K562 (cell line): ENCODE measurements around the gene NFKBIA. TPM values are rescaled to one million over a fixed set of nuclear protein-coding genes. Genes with fewer than 3 reads are reported as not detected.

Source experiments
- GATA2 ChIP-seq: sonication (generic); formaldehyde crosslinking; IDR thresholded peaks from 2 replicates; pipeline ENCODE4 v1.4.0; 2020; ENCODE audit warnings: mild to moderate bottlenecking, missing genetic modification reagents
- HDAC1 ChIP-seq, 2 experiments: fragments of 450-650 bp; IDR thresholded peaks; 2 replicates each; pipeline ENCODE4 v1.6.1; 2016 to 2017; ENCODE audit warnings: inconsistent platforms in 1 of 2, mild to moderate bottlenecking in 1 of 2, moderate library complexity in 1 of 2
- HIVEP1 ChIP-seq: fragments of 250-450 bp; sonication (Bioruptor Pico); IDR thresholded peaks from 2 replicates; pipeline ENCODE4 v1.4.0; 2020; ENCODE audit warnings: mild to moderate bottlenecking
- HLTF ChIP-seq: fragments of 450-650 bp; IDR thresholded peaks from 2 replicates; pipeline ENCODE4 v1.6.1; 2016
- NCOA1 ChIP-seq: fragments of 450-650 bp; IDR thresholded peaks from 2 replicates; pipeline ENCODE4 v1.6.1; 2016; ENCODE audit warnings: low read depth
- POLR3A ChIP-seq: IDR thresholded peaks from 2 replicates; pipeline ENCODE4 v1.6.1; 2011; ENCODE audit warnings: borderline replicate concordance, mild to moderate bottlenecking, moderate library complexity; ENCODE audit not compliant: insufficient read length, insufficient read depth; ENCODE audit errors: extremely low read depth
- RBM22 ChIP-seq: fragments of 200-400 bp; formaldehyde crosslinking; IDR thresholded peaks from 2 replicates; pipeline ENCODE4 v1.6.1; 2018; ENCODE audit warnings: low read length, low read depth; ENCODE audit not compliant: poor library complexity, severe bottlenecking
- STAT5A ChIP-seq: IDR thresholded peaks from 2 replicates; pipeline ENCODE4 v1.6.1; 2012; ENCODE audit warnings: low read length, inconsistent platforms, borderline replicate concordance
- THRAP3 ChIP-seq: fragments of 450-650 bp; IDR thresholded peaks from 2 replicates; pipeline ENCODE4 v1.6.1; 2016; ENCODE audit warnings: mild to moderate bottlenecking, inconsistent platforms, borderline replicate concordance
- TRIM25 ChIP-seq: fragments of 450-650 bp; IDR thresholded peaks from 2 replicates; pipeline ENCODE4 v1.7.0; 2016; ENCODE audit warnings: borderline replicate concordance
- ZBTB40 ChIP-seq, 2 experiments: fragments of 450-650 bp in 1 of 2; sonication (generic) in 1 of 2; formaldehyde crosslinking in 1 of 2; IDR thresholded peaks; 2 replicates each; pipeline versions ENCODE4 v1.7.1 to v1.9.0; 2016 to 2022; ENCODE audit warnings: inconsistent platforms in 1 of 2, mild to moderate bottlenecking in 1 of 2, missing genetic modification reagents in 1 of 2
- ZNF277 ChIP-seq: fragments of 250-450 bp; sonication (Bioruptor Pico); IDR thresholded peaks from 2 replicates; pipeline ENCODE4 v1.8.0; 2022; ENCODE audit warnings: inconsistent platforms, mild to moderate bottlenecking, moderate library complexity, borderline replicate concordance
- ZNF431 ChIP-seq: sonication (generic); formaldehyde crosslinking; IDR thresholded peaks from 2 replicates; pipeline ENCODE4 v1.8.0; 2022; ENCODE audit warnings: mild to moderate bottlenecking, missing genetic modification reagents
- ZNF766 ChIP-seq: fragments of 200-800 bp; sonication (Bioruptor generic); conservative IDR thresholded peaks from 2 replicates; pipeline ENCODE4 v1.6.1; 2016; ENCODE audit warnings: missing genetic modification characterization, missing compliant biosample characterization
- polyA plus RNA-seq, 8 experiments: library from polyadenylated mRNA; depleted of rRNA in 4 of 8; stranded (reverse) in 5 of 8; unstranded in 3 of 8; fragments of >200 nt; fragmentation: Nextera tagmentation in 2 of 8; fragmentation: Illumina TruSeq in 1 of 8; extraction: Ambion mirVana in 2 of 8; extraction: Trizol in 1 of 8; gene quantifications; 2 replicates each; pipeline versions ENCODE4 v1.2.1 to v1.2.3, GENCODE V29; 2011 to 2014; ENCODE audit warnings: inconsistent platforms in 1 of 8, missing spikeins in 1 of 8
- total RNA-seq, 7 experiments: library from RNA; depleted of rRNA in 6 of 7; stranded (reverse); fragments of >200 nt in 6 of 7; fragmentation: Illumina TruSeq in 2 of 7; extraction: Trizol in 2 of 7; gene quantifications; 2 replicates each; pipeline versions ENCODE4 v1.2.1 to v1.2.3, GENCODE V29; 2011 to 2021; ENCODE audit warnings: low replicate concordance in 1 of 7

NFKBIA gene
- total and polyA plus RNA-seq, 9 of the 15 experiments (the other 6 are each of a cell fraction or from before 2014, with no cell fraction given): 6.9 to 31.8 (median 18.2) TPM

DNA sequence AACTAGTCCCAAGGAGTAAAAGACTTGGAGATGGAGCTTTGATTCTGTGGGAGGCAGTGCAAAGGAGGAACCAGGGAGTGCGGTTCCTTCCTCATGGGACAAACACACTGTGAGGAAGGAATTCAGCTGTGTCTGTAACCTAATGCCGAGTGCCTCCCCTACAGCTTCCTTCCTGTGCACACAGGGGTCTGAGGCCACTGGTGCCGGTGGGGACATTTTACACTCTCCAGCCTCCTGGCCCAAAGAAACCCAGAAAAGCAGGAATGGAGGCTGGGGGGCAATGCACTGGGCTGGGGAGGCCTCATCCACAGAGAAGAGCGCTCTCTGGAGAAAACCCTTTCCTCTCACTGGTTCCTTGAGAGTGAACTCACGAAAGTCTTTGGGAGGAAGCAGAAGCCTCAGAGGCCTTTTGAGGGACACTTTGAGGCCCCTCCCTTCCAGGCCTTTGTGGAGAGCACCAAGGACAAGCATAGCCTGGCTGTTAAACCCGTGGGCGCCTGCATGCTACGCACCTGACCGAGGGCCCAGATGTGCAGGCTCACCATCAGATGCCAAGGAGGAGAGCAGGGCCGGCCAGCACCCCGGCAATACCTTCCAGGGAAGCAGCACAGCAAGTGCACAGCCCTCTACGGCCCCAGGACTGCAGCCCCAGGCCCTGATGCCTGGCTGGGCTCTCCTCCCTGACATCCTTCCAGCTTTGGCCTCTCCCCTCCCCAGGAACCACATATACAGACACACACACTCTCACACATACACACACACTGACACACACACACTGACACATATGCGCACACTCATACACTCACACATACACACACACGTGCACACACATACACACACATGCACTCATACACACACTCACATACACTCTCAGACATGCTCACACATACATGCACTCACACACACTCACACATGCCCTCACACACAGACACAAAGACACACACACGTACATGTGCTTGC is 52.0 kb downstream of the NFKBIA start (continued):
- TF ChIP-seq POLR3A: no peak
- 0 out of 2 replicates have a peak, but pooled peaks have one; percentile 21 for TF ChIP-seq TRIM25
- no peak for TF ChIP-seq ZNF277
- TF ChIP-seq ZNF431 (CRISPR knock-in tag): no peak
- no peak for TF ChIP-seq RBM22
- TF ChIP-seq HLTF: 0 out of 2 replicates have a peak, but pooled peaks have one; percentile 21
- no peak for TF ChIP-seq HIVEP1 (CRISPR knock-in tag)
- no peak for TF ChIP-seq ZNF766 (CRISPR knock-in tag)
- TF ChIP-seq NCOA1: no peak
- TF ChIP-seq THRAP3: no peak
- no peak for TF ChIP-seq GATA2 (CRISPR knock-in tag)
- no peak for TF ChIP-seq STAT5A
- peak; percentile 24; the same call in 1 of the 2 replicates for TF ChIP-seq ZBTB40 (IDR thresholded peaks at IDR 0.05)
- no peak for TF ChIP-seq ZBTB40 (CRISPR knock-in tag; IDR thresholded peaks at IDR 0.05)
- peak in 1 of 2 experiments; percentile 56; a peak in 1 of 4 replicates for TF ChIP-seq HDAC1 (IDR thresholded peaks at IDR 0.05)
